NOMO-1 (cell line): Measurements from ENCODE around the gene WWC2.
A peak's percentile ranks its signal among the peaks of the same experiment; 100 is the strongest.
"Not testable (repeated sequence)": the region's sequence is repeated elsewhere in the genome, so short reads cannot be mapped to it uniquely, and the experiment has no call there.

ENCODE experiments used
- DNase-seq, 2 experiments: peaks; one replicate each; lab custom pipeline; 2025; ENCODE audit not compliant: unreplicated experiment in 2 of 2; lab: John Stamatoyannopoulos, UW

Gene WWC2

DNA sequence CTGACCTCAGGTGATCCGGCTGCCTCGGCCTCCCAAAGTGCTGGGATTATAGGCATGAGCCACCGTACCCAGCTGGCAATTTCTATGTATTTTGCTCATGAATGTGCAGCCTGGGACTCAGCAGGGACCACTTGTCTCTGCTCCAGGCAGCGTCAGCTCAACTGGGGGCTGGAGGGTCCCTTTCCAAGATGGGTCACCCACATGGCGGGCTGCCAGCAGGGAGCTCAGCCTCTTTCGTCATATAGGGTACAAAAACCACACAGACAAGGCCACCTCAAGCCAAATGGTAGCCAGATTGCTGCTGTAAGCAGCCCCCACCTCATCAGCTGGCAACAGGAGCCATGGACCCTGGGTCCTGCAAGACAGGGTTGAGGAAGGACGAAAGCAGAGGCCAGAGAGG lies 225.6 kb downstream of the WWC2 start:
- DNase-seq, result no peak

DNA sequence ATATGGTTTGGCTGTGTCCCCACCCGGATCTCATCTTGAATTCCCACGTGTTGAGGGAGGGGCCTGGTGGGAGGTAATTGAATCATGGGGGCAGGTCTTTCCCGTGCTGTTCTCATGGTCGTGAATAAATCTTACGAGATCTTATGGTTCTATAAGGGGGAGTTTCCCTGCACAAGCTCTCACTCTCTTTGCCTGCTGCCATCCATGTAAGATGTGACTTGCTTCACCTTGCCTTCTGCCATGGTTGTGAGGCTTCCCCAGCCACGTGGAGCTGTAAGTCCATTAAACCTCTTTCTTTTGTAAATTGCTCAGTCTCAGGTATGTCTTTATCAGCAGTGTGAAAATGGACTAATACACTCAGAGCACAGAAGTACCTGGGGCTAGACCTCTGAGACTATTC lies 227.3 kb downstream of the WWC2 start:
- not testable (repeated sequence) for DNase-seq

DNA sequence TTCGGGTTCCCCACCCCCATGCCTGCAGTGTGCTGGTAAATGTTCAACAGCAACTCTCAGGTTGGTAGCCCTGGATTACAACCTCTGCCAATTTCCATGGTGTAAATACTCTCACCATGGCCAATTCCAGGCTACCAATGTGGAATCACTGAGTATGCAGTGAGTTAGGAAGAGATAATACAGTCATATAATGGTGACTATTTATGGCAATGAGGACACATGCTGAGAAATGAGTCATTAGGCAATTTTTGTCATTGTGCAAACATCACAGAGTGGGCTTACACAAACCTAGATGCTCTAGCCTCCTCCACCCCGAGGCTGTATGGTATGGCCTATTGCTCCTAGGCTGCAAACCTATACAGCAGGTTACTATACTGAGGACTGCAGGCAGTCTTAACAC lies 227.8 kb downstream of the WWC2 start:
- DNase-seq, result no peak

DNA sequence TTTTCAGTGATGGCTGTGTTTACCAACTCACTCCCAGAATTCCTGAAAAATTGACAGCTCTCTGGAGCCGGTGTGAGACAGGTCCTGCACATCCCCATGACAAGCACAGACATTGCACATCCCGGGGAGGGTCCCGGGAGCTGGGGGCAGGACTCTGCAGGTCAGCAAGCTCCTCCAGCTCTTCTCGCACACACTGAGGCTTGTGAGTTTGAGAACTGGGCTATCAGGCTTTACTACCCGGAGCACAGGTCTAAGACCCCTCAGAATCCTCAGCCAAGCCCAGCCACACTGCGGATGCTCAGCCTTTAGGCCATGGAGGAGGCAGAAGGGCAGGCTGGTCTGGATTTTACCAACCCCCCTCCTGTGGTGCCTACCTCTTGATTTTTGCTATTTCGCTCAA lies 228.8 kb downstream of the WWC2 start:
- DNase-seq, result no peak

DNA sequence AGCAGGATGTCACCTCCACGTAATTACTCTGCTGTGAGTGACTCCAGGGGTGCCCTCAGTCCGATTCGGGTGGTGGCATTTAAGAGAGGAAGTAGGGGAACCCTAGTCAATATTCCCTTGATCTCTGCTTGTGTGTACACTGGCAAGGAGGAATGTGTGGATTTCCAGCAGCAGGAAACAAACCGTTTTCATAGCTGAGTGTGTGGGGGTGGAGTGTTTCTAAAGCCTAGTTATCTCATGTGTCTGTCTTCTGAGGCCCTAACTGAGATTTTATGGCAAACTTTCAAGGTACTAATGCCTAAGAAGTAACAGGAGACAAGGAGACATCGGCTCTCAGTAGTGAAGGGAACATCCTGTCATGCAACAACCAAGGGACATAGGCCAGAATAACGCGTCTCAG lies 229.8 kb downstream of the WWC2 start:
- DNase-seq, result no peak

DNA sequence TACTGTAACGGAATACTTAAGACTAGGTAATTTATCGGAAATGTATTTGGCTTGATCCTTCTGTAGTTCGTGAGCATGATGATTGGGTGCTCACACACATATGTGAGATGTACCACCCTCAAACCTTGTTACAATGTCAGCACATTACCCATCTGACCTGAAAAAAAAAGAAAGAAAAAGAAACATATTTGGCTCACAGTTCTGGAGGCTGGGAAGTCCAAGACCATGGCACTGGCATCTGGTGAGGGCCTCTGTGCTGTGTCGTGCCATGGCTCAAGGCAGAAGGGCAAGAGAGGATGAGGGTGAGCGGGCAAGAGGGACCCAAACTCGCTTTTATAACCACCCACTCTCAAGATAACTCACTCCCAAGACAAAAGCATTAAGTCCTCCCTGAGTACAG lies 230.2 kb downstream of the WWC2 start:
- DNase-seq, result no peak

DNA sequence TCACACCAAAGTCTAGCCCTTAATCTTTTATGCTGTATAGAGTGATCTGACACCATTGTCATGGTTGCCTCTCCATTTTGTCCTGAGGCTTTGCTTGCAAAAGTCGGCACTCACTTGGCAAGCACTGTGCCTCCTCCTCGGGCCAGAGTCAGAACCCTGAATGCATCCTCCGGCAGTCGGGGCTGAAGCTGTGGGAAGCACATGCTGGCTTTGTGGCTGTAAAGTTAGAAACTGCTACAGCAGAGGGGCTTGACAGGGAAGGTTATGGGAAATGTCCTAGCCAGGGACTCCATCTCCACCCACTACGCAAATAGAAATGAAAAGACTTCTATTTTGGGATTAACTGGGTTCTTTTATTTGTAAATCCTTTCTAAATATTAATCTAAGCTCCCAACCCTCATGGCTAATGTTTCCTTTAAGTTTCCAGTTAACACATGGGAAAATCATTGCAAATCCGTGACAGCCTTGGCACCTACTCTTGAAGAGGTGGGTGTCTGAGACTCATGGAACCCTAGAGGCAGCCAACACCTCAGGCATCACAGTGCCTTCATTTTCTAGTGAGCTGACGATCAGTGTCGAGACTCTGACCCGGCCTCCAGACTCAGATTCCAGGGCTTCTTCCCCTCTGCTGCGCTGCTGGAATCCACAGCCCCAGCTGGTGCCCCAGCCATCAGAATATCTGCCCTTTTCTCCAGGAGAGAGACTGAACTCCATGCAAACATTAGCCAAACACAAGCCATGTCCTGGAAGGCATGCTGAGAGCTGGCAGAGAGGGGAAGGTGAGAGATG lies 231.1 kb downstream of the WWC2 start:
- DNase-seq, result no peak

DNA sequence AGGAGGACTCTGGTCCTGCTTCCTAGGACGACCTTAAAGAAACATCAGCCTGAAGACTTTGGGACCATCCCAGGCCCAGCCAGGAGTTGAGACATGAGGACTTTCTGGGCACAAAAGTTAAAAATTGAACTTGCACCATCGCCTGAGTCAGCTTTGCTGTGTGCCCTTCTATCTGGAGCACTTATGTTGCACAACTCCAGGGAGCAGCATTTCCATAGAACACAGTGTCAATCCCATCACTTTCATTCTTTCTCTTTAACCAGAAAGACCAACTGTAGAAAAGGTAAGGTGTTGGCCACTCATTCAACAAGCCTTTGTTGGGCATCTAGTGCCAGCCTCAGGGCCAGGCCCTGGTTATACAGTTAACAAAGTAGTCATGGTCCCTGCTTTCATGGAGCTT lies 231.8 kb downstream of the WWC2 start:
- DNase-seq, result no peak

DNA sequence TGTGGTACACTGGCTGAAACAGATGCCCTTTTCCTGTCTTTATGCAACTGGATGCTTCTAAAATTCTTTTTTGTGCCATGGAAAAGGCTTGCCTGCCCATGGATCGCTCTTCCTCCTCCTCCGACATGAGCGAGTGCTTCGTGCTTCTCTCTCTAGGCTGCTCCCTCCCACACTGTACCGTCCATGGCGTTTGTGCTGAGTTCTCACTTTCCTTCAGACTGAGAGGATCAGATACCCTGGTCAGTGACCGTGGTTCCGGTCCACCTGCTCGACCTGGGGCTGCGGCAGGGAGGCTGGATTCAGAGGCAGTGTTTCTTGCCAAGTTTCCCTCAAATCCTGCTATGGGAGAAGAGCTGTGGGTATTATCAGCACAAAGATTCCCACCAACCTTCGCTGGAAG lies 233.4 kb downstream of the WWC2 start:
- DNase-seq, result no peak

DNA sequence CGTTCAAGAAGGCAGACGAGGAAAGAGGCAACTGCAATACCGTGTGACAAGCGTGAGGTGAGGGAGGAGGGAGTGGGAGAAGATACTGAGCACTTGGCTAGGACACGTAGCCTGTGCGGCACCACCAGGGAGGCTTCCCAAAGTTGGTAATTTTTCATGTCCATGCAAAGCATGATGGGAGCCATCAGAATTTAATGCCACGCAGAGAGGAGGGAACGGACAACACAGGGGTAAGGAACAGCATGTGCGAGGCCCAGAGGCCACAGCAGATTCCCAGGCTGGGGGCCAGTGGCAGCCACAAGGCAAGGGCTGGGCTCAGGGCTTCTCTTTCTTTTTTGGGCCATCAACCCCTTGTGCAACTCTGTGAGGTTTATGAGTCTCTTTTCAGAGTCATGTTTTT lies 234.1 kb downstream of the WWC2 start:
- no peak for DNase-seq

DNA sequence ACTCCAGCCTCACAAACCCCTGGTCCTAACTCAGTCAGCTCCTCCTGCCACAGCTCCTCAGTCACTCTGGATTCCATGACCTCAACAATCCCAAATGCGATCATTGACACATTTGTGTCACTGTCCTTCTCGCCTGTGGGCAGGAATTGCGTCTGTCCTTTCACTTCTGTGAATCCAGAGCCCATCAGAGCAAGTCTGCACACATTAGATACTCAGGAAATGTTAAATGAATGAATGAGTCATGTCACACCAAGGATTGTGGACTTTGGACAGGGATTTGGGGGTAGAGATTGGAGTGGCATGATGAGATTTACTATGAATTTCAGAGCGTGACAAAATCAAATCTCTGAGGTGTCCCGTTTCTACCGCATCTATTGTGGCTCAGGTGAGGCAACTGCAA lies 234.9 kb downstream of the WWC2 start:
- DNase-seq, result no peak

DNA sequence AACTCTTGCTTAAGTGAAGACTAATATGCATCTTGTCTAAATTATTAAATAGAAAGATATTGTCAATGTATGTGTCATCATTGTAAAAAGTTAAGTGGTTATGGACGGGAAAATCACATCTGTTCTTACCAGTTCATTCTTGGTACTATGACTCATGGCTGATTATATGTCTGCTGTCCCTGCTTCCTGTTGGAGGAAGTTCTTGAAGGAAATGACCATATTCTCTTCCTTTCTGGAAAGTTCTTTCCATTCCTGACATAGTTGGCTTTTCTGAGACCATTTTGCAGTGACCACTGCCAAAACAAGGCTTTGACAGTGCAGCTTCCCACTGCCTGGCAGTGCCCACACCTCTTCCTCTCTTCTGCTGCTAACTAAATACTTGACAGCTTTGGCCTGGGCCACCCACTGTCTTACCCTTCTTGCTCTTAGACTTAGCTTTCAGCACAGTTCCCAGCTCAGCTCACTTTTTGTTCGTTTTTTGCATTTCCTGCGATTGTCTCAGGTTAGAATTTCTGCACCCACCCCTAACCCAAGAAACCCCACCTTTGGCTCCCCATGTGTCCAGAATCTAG lies 236.4 kb downstream of the WWC2 start:
- DNase-seq, result no peak

DNA sequence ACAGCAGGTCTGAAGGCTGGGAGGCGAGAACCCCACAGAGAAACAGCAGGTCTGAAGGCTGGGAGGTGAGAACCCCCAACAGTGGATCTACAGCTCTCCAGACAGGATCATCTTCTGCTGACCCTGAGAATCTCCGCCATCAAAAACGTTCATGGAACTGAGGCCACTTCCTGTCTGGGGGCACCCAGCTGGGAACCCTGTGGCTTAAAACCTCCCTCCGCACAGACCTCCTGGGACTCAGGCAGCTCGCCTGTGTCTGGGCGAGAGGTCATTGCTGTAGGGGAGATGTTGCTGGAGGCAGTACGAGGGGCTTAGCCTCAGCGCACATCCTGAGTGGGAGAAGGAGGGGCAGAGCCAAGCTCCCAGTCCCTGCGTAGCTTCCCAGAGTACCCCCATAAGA lies 238.3 kb downstream of the WWC2 start:
- DNase-seq, result no peak

DNA sequence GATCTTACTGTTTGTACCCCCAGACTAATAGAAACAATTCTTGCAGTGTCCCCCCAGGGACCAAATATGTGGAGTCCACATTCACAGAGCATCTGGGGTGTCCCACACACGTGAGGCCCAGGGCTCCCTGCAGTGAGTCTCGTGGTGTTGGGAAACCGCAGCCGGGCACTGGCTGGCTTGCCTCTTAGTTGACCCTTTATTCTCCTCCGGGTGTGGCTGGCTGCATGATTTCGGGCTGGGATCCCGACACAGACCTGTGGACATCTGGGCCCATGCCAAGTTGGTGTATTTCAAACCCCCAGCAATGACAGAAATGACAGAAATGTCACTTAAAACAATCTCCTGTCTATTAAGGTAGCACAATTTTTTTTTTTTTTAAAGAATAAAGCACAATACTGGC lies 238.8 kb downstream of the WWC2 start:
- no peak for DNase-seq

DNA sequence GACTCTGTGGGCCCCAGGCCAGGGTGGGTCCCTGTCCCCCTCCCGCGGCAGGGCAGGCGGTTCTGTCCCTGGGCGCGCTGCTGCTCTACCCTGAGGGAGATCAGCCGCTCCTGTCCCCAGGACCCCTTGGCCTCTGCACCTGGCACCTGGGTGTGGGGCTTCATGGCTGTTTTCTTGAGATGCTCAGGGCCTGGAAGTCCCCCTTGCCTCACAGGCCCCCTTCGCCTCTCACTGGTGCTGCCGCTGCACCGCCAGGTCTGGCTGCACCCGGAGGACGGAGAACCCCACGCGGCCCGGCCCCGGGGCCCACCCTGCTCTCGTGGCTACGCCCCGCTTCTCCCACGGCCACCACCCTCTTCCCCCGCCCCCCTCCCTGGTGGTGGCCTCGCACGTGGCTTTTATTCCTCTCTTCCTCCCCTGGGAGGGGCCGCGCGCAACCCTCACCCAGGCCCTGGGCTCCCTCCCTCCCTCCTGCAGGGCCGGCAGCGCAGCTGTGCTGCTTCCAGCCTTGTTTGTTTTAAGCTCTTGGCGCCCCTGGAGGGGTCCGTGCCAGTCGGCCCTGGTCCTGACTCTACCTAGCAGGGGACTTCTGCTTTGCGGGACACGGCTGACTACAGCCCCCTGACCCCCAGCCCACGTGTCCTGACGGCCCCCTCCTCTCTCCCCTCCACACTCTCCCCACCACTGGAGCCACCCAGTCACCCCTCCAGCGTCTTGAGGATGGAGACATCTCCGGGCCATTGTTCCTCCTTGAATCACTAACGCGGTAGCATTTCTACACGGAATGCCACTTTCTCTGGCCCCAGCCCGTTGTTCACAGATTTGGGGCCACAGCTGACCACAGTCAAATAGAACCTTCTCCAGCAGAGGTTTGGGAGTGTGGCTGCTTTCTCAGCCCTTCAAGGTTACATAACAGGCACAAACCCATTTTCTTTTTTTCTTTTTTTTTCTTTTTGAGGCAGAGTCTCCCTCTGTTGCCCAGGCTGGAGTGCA lies 243.8 kb downstream of the WWC2 start:
- DNase-seq, result no peak

DNA sequence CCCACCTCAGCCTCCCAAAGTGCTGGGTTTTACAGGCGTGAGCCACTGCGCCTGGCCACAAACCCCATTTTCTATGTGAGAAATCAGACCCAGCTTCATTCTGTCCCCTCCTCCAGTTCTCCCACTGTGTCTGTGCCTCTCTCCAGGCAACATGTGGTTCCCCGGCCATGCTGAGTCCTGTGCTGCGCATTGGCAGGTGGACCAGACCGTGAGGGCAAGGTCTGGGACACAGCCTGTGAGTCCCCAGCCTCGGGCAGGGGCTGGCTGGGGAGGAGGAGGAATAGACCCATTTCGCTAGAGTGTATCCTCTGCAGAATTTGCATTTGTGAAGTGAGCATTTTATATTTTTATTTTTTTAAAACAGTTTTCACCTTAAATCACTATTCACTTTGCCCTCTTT lies 244.7 kb downstream of the WWC2 start:
- DNase-seq, result no peak

DNA sequence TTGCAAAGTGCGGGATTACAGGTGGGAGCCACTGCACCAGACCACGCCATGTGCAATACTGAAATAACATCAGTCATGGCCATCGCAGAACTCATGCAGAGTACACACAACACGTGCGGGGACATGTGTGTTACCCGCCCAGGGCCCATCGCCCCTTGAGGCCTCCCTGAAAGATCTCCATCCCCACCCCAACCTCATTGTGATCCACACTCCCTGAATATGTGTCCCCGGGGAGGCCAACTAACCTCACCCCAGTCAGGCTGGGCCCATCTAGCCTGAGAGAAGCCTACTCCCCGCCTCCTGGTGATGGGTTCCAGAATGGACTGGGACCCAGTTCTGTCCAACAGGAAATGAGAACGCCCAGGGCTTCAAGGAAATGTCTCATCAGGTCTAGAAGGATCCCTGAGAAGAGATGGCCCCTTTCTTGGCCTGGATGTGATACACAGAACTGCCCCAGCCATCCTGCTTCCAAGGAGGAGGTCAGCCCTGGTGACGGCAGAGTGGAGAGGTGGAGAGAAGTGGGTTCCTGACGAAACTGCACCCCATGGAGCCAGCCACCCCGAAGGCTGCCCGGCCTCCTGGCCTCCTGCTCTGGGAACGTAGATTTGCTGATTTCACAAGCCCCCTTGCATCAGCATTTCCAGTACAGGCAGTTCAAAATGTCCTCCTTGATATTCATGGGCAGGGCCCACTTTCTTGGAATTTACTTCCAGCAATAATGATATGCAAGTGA lies 245.6 kb downstream of the WWC2 start:
- DNase-seq, result no peak

DNA sequence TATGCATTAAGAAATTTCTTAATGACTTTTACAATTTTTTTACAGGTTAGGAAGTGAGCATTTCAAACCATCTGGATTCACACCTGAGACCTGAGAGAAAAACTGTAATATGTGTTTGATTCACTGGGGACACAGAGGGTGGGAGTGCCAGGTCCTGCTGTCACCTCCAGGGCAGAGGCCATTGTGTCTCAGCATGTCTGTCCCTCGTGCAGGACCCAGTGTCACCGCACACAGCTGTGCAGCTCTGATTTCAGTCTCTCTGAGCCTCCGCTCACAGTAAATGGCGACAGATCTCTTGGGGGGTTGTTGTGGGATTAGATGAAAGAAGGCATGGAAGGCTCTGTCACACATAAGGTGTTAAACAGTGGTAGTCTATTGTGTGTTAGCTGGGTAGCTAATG lies 246.2 kb downstream of the WWC2 start:
- no peak for DNase-seq

DNA sequence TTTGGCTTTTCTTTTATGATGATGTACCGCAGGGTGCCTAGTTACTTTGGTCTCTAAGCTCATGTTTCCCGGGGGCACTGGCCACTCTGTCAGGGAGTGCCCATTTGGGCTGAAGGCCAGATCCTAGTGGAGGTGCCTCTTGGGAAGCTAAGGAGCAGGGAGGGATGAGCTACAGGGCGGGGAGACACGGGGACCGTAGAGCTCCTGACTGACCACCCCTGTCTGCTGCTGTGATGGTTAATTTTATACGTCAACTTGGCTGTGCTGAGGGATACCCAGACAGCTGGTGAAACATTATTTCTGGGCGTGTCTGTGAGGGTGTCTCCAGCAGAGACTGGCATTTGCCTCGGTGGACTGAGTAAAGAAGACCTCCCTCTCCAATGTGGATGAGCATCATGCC lies 248.1 kb downstream of the WWC2 start:
- no peak for DNase-seq

DNA sequence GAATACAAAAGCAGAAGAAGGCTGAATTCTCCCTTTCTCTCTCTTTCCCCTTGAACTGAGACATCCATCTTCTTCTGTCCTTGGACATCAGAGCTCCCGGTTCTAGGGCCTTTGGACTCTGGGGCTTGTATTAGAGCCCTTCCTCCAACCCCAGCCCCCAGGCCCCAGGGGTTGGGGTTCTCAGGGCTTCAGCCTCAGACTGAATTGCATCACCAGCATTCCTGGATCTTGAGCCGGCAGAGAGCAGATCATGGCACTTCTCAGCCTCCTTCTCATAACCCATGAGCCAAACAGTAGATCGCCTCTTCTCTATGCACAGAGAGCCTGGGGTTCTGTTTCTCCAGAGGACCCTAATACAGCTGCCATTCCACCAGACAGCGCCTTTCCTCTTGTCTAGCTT lies 248.5 kb downstream of the WWC2 start:
- no peak for DNase-seq

DNA sequence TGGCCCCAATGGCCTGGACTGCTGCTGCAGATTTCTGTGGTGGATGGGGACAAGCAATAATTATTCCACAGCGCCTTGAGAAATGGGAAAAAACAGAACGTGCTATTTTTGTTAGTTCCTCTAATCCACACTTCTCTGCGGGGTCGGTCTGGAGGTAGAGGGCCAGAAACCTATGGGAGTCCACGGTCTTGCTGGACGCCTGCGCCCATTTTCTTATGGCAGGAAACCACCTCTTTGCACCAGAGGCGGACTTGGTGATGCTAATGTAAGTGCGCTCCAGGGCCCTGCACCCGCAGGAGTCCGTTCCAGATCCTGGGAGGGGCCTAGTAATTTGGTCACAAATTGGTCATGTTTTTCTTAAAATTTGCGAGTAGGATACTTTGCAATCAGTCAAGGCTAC lies 249.1 kb downstream of the WWC2 start:
- peak in 1 of 2 experiments; percentile 23 for DNase-seq
